ENCODE data around the gene SPAG9.

The SPAG9 gene, protein sequence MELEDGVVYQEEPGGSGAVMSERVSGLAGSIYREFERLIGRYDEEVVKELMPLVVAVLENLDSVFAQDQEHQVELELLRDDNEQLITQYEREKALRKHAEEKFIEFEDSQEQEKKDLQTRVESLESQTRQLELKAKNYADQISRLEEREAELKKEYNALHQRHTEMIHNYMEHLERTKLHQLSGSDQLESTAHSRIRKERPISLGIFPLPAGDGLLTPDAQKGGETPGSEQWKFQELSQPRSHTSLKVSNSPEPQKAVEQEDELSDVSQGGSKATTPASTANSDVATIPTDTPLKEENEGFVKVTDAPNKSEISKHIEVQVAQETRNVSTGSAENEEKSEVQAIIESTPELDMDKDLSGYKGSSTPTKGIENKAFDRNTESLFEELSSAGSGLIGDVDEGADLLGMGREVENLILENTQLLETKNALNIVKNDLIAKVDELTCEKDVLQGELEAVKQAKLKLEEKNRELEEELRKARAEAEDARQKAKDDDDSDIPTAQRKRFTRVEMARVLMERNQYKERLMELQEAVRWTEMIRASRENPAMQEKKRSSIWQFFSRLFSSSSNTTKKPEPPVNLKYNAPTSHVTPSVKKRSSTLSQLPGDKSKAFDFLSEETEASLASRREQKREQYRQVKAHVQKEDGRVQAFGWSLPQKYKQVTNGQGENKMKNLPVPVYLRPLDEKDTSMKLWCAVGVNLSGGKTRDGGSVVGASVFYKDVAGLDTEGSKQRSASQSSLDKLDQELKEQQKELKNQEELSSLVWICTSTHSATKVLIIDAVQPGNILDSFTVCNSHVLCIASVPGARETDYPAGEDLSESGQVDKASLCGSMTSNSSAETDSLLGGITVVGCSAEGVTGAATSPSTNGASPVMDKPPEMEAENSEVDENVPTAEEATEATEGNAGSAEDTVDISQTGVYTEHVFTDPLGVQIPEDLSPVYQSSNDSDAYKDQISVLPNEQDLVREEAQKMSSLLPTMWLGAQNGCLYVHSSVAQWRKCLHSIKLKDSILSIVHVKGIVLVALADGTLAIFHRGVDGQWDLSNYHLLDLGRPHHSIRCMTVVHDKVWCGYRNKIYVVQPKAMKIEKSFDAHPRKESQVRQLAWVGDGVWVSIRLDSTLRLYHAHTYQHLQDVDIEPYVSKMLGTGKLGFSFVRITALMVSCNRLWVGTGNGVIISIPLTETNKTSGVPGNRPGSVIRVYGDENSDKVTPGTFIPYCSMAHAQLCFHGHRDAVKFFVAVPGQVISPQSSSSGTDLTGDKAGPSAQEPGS (N-terminal part only)

DNA sequence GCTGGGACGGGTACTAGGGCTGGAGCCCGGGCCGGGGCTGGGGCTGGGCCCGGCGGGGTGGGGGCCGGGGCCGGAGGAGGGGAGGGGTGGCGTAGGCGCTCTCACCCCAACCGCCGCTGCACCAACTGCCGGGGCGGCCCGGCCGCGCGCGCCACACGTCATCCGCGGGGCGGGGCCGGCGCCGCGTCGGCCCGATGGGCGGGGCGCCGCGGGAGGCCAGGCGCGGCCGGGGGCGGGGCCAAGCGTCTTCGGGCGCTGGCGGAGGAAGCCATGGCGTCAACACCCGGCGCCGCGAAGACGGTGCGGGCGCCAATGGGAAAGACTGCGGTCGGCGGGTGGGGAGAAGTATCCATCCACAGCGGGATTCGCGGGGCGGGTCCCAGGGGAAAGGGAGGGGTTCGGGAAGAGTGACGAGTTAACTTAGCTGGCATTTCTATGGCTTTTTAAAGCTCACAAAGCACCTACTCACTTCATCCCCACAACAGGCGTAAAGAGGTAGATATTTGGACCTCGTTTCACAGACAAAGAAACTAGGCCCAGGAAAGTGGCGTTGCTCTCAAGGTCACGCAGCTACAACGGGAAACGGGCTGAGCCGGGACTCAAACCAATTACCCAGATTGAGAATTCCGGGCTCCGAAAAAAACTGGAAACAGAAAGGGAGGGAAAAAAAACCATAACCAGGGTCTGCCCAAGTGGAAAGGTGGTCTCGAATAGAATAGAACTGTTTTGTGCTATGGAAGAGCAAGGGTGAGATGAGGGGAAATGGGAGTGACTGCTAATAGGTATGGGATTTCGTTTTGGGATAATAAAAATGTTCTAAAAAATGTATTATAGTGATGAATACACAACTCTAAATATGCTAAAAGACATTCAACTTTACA lies at the start of gene SPAG9:
Gene SPAG9 (minus strand): TSS at position 130 of the 881 bp plus-strand sequence. CDS start 212 bp downstream, outside the sequence.
- peak; percentile 74 to 86 for DNase-seq (ENCODE audit: extremely low read depth in 1 of 2, low read depth in 1 of 2)

DNA sequence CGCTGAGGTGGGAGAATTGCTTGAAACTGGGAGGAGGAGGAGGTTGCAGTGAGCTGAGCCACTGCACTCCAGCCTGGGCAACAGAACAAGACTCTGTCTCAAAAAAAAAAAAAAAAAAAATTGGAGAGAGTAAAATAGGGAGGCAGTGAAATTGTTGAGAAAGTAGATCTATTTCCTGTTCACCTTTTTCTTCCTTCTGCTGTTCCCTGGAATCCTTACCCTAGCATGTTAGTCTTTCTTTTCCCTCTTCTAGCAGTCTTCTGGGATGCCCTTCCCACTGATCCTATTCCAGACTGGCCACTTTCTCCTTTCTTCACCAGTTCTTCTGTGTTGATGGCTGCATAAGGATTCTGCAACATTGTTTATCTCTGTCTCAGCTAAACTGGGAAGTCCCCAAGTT lies 48.7 kb upstream of the SPAG9 start:
- DNase-seq (ENCODE audit: extremely low read depth in 1 of 2, low read depth in 1 of 2) = no peak

DNA sequence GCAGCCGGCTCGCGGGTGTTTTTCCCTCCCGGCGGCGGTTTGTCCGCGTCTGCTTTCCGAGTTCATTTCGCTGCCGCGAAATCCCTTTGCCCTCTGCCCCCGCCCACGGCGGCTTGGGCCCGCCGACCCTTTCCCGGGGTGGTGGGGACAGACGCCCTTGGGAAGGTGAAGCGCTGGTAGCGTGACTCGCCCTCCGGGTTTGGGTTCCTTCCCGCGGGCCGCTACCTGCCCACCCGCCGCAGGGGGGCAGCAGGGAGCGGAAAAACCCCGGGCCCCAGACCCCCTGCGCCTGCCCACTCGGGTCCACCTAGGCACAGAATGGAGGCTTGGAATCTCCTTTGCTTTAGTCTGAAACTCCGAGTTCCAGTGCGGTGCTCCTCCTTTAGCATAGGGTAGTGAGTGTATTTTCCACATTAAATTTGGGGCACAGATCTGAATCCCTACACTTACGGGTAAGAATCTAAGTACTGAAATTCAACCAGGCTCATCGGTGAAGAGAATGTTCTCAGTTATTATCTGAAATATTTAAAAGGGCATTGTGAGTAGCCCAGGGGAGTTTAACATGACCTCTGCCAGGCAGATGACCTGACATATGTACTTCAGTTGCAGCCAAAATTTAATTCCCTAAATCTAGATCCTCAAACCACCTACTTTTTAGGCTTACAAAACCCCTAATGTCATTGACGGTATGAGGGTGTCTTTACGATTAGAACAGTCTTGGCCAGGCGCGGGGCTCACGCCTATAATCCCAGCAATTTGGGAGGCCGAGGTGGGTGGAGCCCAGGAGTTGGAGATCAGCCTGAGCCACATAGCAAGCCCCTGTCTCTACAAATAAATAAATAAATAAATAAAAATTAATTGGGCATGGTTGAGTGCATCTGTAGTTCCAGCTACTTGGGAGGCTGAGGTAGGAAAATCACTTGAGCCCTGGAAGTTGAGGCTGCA lies 46.6 kb upstream of the SPAG9 start:
- DNase-seq (ENCODE audit: extremely low read depth in 1 of 2, low read depth in 1 of 2) = peak in 1 of 2 donors; percentile 58

DNA sequence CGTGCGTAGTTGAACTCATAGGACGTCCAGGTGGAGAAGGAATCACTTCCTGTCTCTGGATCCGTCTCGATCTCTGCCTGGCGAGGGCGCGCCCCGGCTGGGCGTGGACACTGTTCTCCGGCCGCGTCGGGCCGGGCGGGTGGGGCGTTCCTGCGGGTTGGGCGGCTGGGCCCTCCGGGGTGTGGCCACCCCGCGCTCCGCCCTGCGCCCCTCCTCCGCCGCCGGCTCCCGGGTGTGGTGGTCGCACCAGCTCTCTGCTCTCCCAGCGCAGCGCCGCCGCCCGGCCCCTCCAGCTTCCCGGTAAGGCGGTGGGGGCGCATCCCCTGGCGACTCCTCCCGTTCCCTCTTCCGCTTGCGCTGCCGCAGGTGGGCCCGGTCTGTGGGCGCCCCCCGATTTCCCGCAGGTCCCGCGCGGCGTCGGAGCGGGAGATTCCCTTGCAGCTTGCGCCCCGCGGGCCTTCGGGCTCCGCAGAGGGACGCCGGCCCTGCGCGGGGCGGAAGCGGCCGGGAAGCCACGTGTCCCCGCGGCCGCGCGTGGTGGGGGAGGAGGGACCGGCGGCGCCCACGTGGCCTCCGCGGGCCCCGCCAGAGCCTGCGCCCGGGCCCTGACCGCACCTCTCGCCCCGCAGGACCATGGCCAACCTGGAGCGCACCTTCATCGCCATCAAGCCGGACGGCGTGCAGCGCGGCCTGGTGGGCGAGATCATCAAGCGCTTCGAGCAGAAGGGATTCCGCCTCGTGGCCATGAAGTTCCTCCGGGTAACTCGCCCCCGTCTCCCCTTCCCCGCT lies 45.7 kb upstream of the SPAG9 start, which contains the start of gene NME2:
Gene NME2 (plus strand): TSS at position 214 of the 789 bp plus-strand sequence. CDS start 420 bp downstream, at position 634.
- peak in 1 of 2 donors; percentile 45 for DNase-seq (ENCODE audit: extremely low read depth in 1 of 2, low read depth in 1 of 2)

DNA sequence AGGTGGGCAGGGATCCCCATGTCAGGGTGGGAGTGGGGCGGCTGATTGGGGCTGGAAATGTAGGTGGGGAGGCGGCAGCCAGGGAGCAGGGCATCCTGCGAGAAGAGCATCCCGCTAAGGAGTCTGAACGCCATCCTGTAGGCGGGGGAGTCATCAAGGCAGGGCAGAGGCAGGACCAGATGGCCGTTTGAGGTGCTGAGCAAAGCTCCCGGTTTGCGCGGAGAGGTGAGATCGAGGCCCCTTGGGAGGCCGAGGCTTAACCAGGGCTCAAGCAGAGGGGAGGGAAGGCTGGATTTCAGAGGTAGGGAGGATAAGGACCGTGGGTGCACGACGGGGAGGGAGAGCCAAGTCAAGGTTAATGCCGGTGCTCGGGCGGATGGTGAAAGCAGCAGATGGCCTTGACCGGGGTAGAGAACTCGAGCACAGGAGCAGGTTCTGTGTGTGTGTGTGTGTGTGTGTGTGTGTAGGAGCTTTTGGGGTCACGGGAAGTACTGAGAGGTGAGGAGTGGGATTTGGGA lies 45.1 kb upstream of the SPAG9 start:
- no peak for DNase-seq (ENCODE audit: extremely low read depth in 1 of 2, low read depth in 1 of 2)

DNA sequence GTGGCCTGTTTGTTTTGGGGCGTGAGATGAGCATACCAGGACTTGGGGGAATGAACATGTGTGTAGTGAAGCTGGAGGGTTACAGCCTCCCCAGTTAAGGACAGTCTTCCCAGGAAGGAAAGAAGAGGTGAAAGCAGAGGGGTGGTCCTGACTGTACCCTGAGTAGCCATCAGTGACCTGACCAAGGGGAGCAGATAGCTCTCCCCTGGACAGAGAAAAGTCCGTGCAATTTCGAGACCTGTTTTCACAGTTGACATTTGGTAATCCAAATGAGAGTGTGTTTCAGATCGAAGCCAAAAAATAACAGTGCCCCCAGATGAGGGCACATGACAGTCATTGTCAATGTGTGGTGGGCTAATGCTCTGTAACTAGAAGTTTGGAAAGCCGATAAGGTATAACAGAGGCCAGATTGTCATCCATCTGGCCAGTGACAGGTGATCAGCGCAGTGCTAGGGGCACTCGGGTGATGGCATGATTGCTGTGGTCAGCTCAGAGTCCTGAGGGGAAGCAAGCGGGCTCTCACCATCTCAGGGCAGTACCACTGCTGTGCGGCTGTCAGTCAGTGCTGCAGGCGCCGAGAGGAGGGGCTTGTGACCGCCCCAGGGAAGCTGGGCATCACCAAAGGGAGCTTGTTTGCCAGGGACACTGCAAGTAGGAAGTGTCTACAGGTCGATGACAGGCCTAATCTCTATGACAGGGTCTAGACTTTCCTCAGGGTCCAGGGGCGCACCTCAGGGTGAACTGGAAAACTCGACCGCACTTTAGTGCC lies 44.4 kb upstream of the SPAG9 start:
- no peak for DNase-seq (ENCODE audit: extremely low read depth in 1 of 2, low read depth in 1 of 2)

DNA sequence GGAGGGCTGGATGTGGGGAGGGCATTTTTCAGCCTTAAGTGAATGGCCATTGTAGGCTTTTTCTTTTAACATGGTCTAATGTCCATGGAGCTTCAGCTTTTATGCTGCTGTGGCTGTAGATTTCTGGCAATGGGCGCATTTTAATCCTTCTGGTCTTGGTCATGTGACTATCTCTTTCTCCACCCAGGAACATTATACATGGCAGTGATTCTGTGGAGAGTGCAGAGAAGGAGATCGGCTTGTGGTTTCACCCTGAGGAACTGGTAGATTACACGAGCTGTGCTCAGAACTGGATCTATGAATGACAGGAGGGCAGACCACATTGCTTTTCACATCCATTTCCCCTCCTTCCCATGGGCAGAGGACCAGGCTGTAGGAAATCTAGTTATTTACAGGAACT lies 40.9 kb upstream of the SPAG9 start:
- no peak for DNase-seq (ENCODE audit: extremely low read depth in 1 of 2, low read depth in 1 of 2)

DNA sequence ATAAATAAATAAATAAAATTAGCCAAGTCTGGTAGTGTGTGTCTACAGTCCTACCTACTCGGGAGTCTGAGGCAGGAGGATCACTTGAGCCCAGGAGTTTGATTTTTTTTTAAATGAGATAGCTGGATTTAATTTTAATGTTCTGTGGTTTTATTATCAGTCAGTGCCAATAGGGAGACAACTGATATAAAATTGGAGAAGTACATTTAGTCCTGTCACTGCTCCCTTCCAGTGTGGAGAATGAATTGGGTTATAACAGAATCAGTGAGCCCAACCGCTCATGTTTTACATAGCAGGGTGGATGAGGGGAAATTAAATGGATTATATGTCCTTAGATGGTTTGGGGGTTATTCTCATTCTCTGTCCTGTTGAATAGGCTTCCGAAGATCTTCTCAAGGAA lies 38.9 kb upstream of the SPAG9 start:
- DNase-seq (ENCODE audit: extremely low read depth in 1 of 2, low read depth in 1 of 2) = no peak

DNA sequence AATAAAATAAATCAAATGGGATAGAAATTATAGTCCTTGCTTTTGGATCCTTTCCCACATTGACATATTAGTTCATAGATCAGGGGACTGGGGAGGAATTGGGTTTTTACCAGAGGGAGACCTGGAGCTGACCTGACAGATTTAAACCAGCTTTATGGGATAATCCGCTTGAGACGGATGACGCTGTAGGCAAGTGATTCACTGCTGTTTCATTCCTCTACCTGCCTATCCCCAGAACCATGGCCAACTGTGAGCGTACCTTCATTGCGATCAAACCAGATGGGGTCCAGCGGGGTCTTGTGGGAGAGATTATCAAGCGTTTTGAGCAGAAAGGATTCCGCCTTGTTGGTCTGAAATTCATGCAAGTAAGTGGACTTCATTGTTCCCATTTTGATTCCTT lies 34.7 kb upstream of the SPAG9 start:
- DNase-seq (ENCODE audit: extremely low read depth in 1 of 2, low read depth in 1 of 2) = no peak

DNA sequence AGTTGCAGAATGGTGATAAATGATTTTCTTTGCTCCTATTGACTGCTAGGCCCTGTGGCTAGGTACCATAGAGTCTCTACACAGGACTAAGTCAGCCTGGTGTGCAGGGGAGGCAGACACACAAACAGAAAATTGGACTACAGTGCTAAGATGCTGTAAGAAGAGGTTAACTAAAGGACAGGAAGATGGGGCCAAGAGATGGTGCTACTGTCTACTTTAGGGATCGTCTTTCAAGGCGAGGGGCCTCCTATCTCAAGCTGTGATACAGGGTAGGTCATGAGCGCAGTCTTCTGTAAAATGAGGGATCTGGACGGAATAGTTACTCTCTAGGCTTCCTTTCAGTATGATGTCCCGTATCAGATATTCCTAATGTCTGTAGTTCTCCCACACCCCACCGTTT lies 33.5 kb upstream of the SPAG9 start:
- DNase-seq (ENCODE audit: extremely low read depth in 1 of 2, low read depth in 1 of 2) = no peak

DNA sequence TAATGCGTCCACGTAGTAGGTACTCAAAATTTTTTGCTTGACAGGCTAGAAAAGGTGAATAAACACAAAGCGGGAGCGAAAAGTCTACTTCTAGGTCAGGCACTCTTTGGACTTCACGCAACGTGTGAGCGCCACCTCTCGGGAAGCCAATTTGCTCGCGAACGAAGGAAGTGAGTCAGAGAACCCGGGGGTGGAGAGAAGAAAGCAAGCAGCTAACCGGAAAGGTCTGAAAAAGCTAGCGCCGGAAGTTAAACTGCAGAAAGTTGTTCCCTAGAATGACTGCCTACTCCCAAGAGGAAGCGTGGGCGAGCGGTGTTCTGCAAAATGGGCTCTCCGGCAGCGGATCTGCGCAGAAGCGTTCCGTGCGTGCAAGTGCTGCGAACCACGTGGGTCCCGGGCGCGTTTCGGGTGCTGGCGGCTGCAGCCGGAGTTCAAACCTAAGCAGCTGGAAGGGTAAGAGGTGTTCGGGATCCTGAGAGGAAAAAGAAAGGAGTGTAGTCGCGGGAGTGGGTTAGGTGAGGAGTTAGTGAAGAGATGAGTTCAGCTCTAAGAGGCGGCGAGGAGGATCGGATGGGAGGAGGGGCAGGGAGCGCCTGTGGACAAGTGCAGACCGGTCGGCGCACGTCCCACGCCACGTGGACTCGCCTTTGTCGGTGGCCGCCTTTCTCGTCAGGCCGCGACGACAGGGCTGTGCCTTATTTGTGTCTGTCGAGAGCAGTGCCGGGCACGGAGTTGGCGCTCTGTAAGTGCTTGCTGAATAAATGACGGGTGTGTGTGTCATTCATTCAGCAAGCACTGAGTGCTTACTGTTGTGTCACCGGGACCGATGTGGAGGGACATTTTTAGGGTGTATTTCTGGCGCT lies 32.8 kb upstream of the SPAG9 start, which contains the start of gene NME1:
Gene NME1 (plus strand): TSS at position 350 of the 863 bp plus-strand sequence. CDS start 2,096 bp downstream, outside the sequence.
- DNase-seq (ENCODE audit: extremely low read depth in 1 of 2, low read depth in 1 of 2) = peak; percentile 88 to 93

DNA sequence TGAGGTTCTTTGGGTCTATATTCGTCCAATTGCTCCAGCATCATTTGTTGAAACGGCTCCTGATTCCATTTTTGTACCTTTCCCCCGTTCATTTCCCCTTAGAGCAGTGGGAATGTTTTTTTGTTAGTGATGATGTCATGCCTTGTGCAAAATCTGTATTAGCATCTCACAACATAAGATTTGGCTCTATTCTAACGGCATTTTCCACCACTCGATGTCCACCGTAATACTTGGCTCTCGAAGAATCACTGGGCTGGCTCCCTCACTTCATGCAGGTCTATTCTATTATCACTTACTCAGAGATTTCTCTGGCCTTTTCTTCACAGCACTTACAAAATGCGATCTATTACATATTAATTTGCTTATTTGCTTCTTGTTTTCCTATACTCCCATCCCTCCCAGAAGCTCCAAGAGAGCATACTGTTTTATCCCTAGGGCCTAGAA lies 32.1 kb upstream of the SPAG9 start:
- DNase-seq (ENCODE audit: extremely low read depth in 1 of 2, low read depth in 1 of 2) = no peak

DNA sequence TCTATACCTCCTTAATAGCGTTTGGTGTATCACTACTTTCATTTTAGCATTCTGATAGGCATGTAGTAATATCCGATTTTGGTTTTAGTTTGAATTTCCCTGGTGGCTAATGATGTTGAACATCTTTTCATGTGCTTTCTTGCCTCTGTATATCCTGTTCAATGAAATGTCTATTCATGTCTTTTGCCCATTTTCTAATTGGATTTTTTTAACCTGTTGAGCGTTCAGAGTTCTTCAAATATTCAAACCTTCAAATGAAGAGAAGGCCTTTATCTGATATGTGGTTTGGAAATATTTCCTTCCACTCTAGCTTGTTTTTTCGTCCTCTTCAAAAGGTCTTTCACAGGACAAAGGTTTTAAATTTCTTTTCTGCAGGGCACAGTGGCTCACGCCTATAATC lies 30.3 kb upstream of the SPAG9 start:
- DNase-seq (ENCODE audit: extremely low read depth in 1 of 2, low read depth in 1 of 2) = no peak

DNA sequence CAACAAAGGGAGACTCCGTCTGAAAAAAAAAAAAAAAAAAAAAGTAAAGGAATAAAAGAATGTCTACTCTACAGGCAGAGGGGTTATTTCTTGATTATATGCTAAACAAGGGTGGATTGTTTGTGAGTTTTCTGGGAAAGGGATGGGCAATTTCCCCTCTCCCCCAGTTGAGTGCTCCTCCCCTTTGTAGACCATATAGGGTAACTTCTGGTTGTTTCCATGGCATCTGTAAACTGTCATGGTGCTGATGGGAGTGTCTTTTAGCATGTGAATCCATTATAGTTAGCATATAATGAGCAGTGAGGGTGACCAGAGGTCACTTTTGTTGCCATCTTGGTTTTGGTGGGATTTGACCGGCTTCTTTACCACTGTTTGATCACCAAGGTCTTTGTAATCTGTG lies 28.5 kb upstream of the SPAG9 start:
- DNase-seq (ENCODE audit: extremely low read depth in 1 of 2, low read depth in 1 of 2) = no peak

DNA sequence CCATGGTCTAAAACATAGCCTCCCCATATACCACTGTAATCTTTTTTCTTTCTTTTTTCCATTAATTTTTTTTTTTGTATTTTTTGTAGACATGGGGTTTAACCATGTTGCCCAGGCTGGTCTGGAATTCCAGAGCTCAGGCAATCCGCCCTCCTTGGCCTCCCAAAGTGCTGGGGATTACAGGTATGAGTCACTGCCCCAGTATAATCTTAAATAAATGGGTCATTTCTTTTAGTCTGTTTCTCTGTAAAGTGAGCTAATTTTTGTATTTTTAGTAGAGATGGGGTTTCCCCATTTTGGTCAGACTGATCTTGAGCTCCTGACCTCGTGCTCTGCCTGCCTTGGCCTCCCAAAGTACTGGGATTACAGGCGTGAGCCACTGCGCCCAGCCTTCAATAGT lies 27.0 kb upstream of the SPAG9 start:
- DNase-seq (ENCODE audit: extremely low read depth in 1 of 2, low read depth in 1 of 2) = no peak

All from activated CD8-positive, alpha-beta memory T cell treated with anti-CD3 and anti-CD28 coated beads for 1 hour (primary cell).